Suprapubic skin (tissue), 4 donors: Measurements from ENCODE around the gene ARHGAP22. TPM values are rescaled to one million over a fixed set of nuclear protein-coding genes. Genes with fewer than 3 reads are reported as not detected.

Source experiments
- DNase-seq, 2 donors: peaks; one replicate each; pipeline ENCODE4 v3.0.0-alpha.2; 2019; ENCODE audit warnings: low spot score in 2 of 2
- H3K27ac ChIP-seq: fragments of 200-600 bp; sonication (generic); one replicate; pipeline ENCODE4 v1.5.1; 2019
- H3K27me3 ChIP-seq: fragments of 200-600 bp; sonication (generic); one replicate; pipeline ENCODE4 v1.5.1; 2019
- H3K36me3 ChIP-seq: fragments of 200-600 bp; sonication (generic); one replicate; pipeline ENCODE4 v1.5.1; 2019
- H3K4me1 ChIP-seq: fragments of 200-600 bp; sonication (generic); one replicate; pipeline ENCODE4 v1.5.1; 2019
- H3K4me3 ChIP-seq: fragments of 200-600 bp; sonication (generic); one replicate; pipeline ENCODE4 v1.5.1; 2019; ENCODE audit warnings: mild to moderate bottlenecking
- H3K9me3 ChIP-seq: fragments of 200-600 bp; sonication (generic); one replicate; pipeline ENCODE4 v1.5.1; 2019
- CTCF ChIP-seq, 2 donors: fragments of 200-600 bp in 1 of 2; fragments of 450-650 bp in 1 of 2; sonication (generic) in 1 of 2; IDR thresholded peaks; one replicate each; pipeline ENCODE4 v1.5.1; 2016 to 2019; ENCODE audit warnings: antibody characterized with exemption in 2 of 2, mild to moderate bottlenecking in 1 of 2, moderate library complexity in 1 of 2
- EP300 ChIP-seq: sonication (generic); formaldehyde crosslinking; IDR thresholded peaks from one replicate; pipeline ENCODE4 v1.6.1; 2017; ENCODE audit warnings: antibody characterized with exemption
- POLR2A ChIP-seq, 2 donors: fragments of 450-650 bp; IDR thresholded peaks; one replicate each; pipeline ENCODE4 v1.6.1; 2017; ENCODE audit warnings: antibody characterized with exemption in 2 of 2, mild to moderate bottlenecking in 2 of 2, moderate library complexity in 2 of 2
- POLR2AphosphoS5 ChIP-seq, 3 donors: sonication (generic); formaldehyde crosslinking; IDR thresholded peaks; one replicate each; pipeline ENCODE4 v1.6.1; 2017; ENCODE audit warnings: antibody characterized with exemption in 3 of 3
- WGBS: methylation state at CpG from one replicate; pipeline ENCODE4 v1.1.5; 2018; 5-methylcytosine and 5-hydroxymethylcytosine counted together
- total RNA-seq, 4 donors: library from RNA; depleted of rRNA; stranded (reverse); fragments of >200 nt; gene quantifications; one replicate each; pipeline ENCODE4 v1.1.0, GENCODE V29; 2016

The ARHGAP22 gene
- total RNA-seq, 4 donors from 2014 or later: 0.98 to 7.2 (median 2.2) TPM

DNA sequence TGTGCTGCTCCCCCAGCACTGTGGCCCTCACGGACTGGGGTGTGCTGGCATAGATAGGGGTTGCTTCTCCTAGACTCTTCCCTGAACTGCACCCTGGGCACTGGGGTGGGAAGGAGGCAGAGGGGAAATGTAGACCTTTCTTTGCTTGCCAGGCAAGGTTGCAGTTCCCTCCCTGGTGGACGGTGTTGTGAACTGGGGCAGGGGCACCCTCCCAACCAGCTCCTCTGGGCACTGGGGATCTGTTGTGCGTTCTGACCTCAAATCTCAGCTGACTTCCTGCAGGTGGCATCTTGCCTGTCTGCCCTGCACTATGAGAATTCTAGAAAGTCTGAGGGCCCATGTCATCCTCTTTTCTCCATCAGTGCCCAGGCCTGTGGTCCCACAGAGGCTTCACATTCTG, 53.9 kb downstream of the ARHGAP22 start:
- Histone ChIP-seq H3K9me3 (no peaks in the 10 kb centered on the region), H3K4me3 (no peak overlapping the region), H3K27me3 (no peaks in the 10 kb centered on the region), H3K27ac (no peak overlapping the region), H3K36me3 (no peaks in the 10 kb centered on the region), H3K4me1 (peaks cover 3% of the 10 kb centered on the region)
- no peak for DNase-seq
- WGBS: 62% methylated on average over 3 of the region's 3 CpGs
- no peak for TF ChIP-seq CTCF (IDR thresholded peaks at IDR 0.05)
- TF ChIP-seq EP300: no peak
- no peak for TF ChIP-seq POLR2A (IDR thresholded peaks at IDR 0.05)

GRCh38 chr10:48550071-48550691, 54.7 kb downstream of the ARHGAP22 start:
- Histone ChIP-seq H3K27ac (no peak overlapping the region), H3K9me3 (no peaks in the 10 kb centered on the region), H3K36me3 (no peaks in the 10 kb centered on the region), H3K4me3 (no peak overlapping the region), H3K27me3 (no peaks in the 10 kb centered on the region), H3K4me1 (peaks cover 3% of the 10 kb centered on the region)
- DNase-seq: no peak
- no peak for TF ChIP-seq CTCF (IDR thresholded peaks at IDR 0.05)
- TF ChIP-seq POLR2AphosphoS5 (IDR thresholded peaks at IDR 0.05): no peak
- 93% methylated on average over 6 of the region's 6 CpGs for WGBS

- Histone ChIP-seq H3K9me3 (no peaks in the 10 kb centered on the region), H3K27ac (no peak overlapping the region), H3K4me3 (no peak overlapping the region), H3K4me1 (no peaks in the 10 kb centered on the region), H3K36me3 (no peaks in the 10 kb centered on the region), H3K27me3 (no peaks in the 10 kb centered on the region)
- 88% methylated on average over 2 of the region's 3 CpGs for WGBS
- no peak for DNase-seq
- TF ChIP-seq POLR2AphosphoS5 (IDR thresholded peaks at IDR 0.05) (no peak), CTCF (IDR thresholded peaks at IDR 0.05) (no peak), EP300 (no peak), POLR2A (IDR thresholded peaks at IDR 0.05) (no peak)
Observed at GRCh38 chr10:48549236-48549635, 55.6 kb downstream of the ARHGAP22 start.

GRCh38 chr10:48548531-48549135, 56.2 kb downstream of the ARHGAP22 start:
- Histone ChIP-seq H3K4me3 (no peak overlapping the region), H3K27ac (no peak overlapping the region), H3K9me3 (no peaks in the 10 kb centered on the region), H3K36me3 (no peaks in the 10 kb centered on the region), H3K27me3 (no peaks in the 10 kb centered on the region), H3K4me1 (no peaks in the 10 kb centered on the region)
- no peak for TF ChIP-seq EP300
- TF ChIP-seq POLR2A (IDR thresholded peaks at IDR 0.05): no peak
- no peak for TF ChIP-seq CTCF (IDR thresholded peaks at IDR 0.05)
- TF ChIP-seq POLR2AphosphoS5 (IDR thresholded peaks at IDR 0.05): no peak
- 72% methylated on average over 3 of the region's 7 CpGs for WGBS
- no peak for DNase-seq

- Histone ChIP-seq H3K4me1 (no peaks in the 10 kb centered on the region), H3K9me3 (no peaks in the 10 kb centered on the region), H3K36me3 (no peaks in the 10 kb centered on the region), H3K27ac (no peak overlapping the region), H3K4me3 (no peak overlapping the region), H3K27me3 (no peaks in the 10 kb centered on the region)
- TF ChIP-seq EP300: no peak
- TF ChIP-seq POLR2A (IDR thresholded peaks at IDR 0.05): no peak
- no peak for TF ChIP-seq CTCF (IDR thresholded peaks at IDR 0.05)
- no peak for TF ChIP-seq POLR2AphosphoS5 (IDR thresholded peaks at IDR 0.05)
- 94% methylated on average over 10 of the region's 10 CpGs for WGBS
- no peak for DNase-seq
Observed at GRCh38 chr10:48547981-48548380, 56.9 kb downstream of the ARHGAP22 start.
